HG02852 (cell line): Measurements from ENCODE around the gene DSG3.
A peak's percentile ranks its signal among the peaks of the same experiment; 100 is the strongest.

Experiments used
- ATAC-seq: cut with Tn5 transposase; IDR thresholded peaks from one replicate; pipeline ENCODE4 v1.9.1; 2021; ENCODE audit warnings: mild to moderate bottlenecking, moderate library complexity; ENCODE audit not compliant: unreplicated experiment

Gene DSG3

DNA sequence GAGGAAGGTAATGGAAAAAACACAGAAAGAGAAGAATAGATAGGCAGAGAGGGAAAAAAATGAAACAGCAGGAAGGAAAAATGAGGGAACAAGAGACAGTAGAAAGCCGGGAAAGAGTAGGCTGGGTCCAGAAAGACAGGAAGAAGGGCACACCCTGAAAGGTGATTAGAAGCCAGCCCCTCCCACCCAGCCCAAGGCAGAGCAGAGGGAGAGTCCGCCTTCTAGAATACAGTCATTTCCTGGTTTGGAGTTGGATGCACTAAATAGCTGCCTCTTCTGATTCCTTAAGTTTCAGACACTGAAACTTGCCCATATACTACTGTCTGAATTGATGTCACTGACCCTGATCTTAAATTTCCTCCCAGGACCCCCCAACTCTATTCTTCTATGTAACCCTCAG is 17.9 kb upstream of the DSG3 start:
- ATAC-seq: no peak

DNA sequence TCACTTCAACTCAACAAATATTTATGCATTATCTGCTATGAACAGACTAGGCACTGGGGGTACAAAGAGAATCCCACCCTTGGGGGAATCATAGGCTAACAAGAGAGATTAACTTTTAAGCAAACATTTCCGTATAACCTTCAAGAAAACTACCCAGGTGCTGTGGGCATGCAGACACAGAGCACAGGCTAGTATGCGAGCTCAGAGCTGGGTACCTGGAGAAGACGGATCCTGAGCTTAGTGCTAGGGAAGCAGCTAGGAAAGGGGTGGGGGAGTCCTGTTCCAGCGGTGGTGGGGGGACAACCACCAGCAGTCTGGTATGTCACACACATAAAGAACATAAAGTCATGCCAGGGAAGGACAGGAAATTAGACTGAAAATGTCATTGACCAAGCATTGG is 17.5 kb upstream of the DSG3 start:
- no peak for ATAC-seq

DNA sequence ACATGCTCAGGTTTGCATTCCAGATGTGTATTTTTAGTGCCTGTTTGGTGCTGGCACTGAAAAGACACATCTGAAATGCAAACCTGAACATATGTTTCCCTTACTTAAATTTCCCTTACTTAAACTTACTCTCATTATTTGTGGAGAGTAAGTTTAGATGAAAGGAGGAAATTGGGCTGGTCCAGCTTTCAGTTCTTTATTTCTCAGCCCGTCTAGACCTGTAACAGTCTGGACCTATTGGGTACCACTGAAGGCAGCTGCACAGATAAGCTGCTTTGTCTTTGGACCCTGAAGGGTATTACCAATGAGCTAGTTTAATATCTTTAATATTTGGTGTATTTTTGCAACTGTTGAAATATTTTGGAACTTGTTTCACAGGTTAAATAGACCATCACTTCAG is 17.0 kb upstream of the DSG3 start:
- ATAC-seq: no peak

DNA sequence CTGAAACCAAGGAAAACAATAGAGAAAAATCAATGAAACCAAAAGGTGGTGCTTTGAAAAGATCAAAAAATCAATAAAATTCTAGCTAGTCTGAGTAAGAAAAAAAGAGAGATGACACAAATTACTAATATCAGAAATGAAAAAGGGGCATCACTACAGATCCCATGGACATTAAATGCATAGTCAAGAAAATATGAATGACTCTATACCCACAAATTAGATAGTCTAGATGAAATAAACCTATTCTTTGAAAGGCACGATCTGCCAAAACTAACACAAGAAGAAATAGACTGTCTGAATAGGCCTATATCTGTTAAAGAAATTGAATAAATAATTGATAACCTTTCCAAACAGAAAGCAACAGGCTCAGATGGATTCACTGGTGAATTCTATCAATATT is 15.2 kb upstream of the DSG3 start:
- no peak for ATAC-seq

DNA sequence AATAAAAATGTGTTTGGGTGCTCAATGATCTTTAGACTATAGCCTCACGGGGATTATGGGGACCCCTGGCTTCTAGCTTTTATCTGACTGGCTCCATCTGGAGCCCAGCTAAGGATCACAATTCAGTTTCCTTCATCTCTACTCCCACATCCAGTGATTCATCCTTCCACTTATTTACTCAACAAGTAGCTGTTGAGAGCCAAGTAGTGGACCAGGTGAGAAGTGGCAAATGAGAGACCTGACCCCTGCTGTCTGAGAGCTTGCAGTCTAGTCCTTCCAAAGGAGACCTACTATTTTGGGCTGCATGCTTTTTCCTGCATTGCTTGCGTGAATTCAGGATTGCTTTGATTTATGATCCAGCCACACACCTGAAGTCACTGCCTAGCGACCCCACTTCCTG is 10.7 kb upstream of the DSG3 start:
- no peak for ATAC-seq

DNA sequence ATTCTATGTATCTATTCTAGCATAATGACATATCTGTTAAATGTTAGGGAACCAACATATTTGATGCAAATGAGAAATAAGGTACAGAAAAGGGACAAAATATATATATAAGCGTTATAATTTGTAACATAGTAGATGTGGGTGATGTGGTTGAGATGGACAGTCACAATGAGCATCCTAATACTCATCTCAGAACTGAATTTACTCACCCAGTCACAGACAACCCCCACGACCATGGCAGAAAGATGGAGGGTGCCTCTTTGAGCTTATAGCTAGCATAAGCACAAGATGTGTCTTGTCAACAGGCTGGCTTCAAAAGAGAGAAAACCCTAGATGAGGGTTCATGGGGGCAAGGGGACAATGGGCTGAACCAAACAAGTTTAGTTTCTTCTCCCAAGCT is 9.1 kb upstream of the DSG3 start:
- peak; percentile 94 for ATAC-seq

DNA sequence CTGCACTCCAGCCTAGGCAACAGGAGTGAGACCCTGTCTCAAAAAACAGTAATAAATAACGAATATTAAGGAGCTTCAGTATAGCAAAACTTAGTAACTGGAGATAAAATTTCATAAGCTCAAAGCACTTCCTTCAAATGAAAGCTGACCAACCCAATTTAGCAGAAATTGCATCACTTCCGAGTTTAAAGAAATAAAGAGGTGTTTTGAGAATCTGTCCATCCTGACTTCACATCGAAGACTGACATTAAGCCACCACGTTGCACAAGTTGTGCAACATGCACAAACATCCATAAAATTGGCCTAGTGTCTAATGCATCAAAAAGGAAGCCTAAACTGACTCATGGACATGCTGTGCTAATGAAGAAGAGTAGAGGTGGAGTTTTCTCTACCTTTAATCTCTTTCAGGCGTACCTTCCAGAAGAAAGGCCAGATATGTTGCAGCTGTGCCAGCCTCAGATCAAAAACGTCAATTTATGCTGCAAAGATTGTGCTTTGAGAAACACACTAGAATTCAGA is 7.7 kb upstream of the DSG3 start:
- ATAC-seq: no peak

DNA sequence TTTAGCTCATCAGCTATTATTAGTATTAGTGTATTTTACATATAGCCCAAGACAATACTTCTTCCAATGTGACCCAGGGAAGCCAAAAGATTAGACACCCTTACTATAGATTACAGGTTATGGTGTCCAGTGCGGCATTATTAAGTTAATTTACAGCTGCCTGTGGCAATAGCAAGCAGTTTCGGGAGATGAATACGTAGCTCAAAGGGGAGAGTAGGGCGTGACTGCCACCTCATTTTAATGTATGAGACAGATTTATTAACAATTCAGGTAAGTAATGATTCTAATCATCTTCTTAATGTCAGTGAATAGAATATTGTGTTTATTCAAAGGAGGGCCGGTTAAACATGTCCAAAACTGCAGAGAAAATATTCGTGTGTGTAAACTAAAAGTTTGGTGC is 6.8 kb upstream of the DSG3 start:
- ATAC-seq: no peak

DNA sequence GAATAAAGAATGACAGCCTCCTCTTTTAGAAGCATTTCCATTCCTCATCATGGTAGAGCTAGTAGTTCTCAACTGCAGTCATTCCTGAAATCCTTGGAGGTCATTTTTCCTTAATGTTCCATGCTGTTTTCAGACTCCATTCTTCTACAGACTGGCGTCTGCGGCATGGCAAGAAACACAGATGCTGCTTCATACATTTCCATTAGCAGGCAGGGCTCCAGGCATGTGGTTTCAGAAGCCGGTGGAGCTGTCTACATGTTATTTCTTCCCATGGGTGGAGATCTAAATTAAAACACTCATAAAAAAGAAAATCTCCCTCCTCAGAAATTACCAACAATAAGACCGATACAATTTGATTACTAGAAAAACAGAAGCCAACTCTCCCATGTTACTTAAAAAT is 6.0 kb upstream of the DSG3 start:
- no peak for ATAC-seq

DNA sequence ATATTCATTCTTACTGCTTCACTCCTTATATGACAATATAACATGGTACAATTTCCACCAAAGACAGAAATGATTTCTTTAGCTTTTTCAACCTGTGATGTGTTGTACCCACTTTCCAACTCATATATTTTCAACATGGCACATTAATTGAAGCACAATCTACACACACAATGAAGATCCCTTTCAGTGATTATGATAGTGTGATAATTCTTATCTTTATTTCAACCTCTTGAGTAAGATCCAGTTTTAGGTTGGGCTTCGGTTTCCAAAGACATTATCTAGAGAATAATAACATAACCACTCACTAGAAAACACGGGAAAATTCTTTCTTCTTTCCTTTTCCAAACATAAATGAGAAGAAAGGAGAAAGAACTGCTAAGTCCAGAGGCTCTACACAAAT is 3.4 kb upstream of the DSG3 start:
- ATAC-seq: no peak

DNA sequence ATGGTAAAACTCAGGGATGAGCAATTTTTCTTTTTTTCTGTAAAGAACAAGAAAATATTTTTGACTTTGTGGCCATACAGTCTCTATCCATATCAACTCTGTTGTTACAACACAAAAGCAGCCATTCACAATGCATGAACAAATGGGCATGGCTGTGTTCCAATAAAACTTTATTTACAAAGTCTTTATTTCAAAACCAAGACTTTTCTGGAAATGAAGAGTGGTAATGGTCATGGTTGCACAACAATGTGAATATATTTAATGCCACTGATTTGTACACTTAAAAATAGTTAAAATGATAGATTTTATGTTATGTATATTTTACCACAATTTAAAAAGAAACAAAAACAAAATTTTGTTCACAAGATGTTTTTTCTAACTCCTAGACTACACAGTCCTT is 1.6 kb upstream of the DSG3 start:
- ATAC-seq: no peak

DNA sequence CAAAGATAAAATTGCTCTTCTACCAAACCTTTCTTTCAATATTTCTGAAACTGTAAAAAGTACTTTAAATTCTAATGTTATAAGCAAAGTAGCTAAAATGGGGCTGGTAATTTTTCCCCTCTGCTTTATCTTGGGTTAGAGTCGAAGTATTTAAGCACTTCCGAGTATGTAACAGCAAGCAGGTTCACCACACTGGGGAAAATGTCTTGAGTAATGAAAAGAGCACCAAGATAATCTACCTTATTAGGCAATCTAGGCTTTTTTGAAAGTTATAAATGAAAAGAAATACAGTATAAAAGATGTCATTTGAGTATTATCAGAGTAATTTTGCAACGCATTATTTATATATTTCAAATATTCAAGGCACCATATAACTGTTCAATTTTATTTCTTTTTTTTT is 687 bp upstream of the DSG3 start:
- ATAC-seq: no peak

DNA sequence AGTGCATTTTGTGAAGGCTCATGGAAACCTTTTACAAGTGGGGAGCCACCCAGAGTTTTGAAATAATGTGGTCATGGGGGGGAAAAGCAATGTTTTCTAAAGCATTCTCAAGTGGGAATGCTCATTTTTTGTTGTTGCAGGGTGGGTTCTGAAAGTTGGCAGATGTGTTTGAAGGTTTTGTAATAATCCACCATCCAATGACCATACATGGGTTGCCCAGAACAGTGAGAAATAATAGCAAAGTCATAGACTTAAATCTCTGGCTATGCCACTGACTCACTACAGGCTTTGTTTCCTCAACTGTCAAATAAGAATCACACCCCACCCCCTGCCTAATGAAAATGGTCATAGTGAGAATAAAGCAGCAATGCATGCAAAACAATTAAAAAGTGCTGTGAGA is 2.9 kb downstream of the DSG3 start:
- no peak for ATAC-seq

DNA sequence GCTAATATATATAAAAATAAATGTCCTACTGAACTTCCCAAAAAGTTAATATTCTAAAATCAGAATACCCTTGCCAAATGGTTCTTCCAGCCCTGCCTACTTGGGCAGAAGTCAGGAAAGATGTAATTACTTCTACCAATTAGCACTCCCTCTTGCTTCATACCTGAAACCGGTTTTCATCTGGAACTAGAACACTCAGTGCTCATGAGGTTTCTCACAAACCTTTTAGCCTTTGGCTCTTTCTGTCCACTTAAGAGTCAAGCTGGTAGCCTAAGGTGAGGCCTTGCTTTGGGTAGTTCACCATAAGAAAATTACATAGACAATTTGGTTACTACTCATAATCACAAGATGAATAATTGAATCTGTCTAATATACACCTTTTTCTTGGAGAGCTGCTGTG is 4.1 kb downstream of the DSG3 start:
- ATAC-seq: no peak

DNA sequence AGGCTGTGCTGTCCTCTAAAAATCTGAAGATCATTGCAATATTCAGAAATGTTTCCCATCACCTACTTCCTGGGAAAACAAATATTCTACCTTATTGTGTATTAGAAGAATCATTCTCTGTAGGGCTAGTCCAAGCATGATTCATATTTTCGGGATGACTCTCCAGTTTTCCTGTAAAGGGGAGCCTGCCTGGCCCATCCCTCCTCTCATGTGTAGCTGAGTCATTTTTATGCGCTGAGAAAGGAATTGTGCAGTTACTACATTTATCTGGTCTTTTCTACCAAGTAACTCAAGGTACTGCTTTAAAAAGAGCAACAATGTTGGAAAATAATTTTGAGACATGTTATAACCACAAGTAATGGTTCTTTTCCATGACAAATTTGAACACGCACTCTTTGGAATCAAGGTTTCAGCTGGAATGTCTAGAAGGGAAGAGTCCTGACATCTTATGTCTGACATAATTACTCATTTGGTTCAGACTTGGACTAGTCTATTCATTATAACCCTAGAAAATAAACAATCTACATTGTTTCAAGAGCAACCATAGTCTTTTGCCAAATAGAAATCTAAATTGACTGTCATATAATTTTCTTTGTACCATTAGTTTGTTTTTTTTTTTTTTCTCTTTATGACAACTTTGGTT is 6.6 kb downstream of the DSG3 start:
- ATAC-seq: no peak

DNA sequence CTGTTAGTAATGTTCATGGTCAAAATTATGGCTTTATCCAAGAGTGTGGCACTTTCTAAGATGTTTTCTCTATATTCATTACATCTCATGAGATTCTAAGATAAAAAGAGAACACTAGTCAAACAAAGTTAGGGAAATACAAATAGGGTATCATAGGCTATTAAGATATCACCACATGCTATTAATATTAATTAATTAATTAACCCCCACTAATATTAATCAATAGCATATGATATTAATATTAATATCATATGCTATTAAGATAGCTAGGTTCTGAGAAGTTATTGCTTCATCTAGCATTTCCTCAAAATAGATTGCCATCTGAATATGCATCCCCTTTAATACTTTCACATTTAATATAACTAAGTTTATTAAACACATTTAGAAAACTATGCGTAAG is 22.1 kb downstream of the DSG3 start:
- ATAC-seq: no peak

DNA sequence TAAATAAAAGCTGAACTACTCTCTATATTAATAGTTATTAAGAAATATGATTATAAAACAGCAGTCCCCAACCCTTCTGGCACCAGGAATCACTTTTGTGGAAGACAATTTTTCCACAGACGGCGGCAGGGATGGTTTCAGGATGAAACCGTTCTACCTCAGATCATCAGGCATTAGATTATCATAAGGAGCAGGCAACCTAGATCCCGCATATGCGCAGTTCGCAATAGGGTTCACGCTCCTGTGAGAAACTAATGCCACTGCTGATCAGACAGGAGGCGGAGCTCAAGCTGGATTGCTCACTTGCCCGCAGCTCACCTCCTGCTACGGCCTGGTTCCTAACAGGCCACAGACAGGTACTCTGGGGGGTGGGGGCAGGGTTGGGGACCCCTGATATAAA is 31.1 kb downstream of the DSG3 start:
- no peak for ATAC-seq

DNA sequence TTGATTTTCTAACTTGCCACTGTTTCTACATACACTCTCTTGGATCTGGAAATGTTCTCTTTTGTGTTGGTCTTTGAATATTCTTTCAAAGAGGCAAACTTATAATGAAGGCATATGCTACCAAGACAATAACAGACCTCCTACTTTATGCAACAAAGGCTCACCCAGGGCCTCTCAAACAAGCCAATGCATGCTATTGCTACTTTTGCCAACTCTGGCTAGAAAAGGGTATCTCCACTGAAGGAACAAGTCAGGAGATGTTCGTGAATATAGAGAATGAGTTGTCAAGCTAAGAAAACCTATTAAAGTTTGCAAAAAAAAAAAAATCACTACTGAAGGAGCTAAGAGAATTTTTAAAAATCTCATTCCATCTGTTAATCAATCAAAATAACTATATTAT is 34.5 kb downstream of the DSG3 start:
- ATAC-seq: no peak

DNA sequence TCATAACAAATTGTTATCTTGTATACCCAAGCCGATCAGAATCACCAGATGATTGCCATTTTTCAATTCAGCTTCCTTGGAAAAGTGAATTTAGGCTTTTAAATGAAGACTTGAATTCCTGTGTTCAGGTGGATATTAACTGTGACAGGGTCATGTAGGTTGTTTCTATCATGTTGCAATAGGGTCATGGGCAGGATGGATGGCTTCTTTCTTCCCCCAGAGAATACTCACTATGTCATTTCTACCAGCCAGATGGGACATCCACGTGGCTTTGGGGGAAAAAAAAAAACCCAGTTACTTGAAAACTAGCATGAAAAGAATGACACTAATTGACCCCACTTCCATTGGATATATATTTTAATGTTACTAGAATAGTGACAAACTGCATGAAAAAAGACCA is 35.9 kb downstream of the DSG3 start:
- no peak for ATAC-seq

DNA sequence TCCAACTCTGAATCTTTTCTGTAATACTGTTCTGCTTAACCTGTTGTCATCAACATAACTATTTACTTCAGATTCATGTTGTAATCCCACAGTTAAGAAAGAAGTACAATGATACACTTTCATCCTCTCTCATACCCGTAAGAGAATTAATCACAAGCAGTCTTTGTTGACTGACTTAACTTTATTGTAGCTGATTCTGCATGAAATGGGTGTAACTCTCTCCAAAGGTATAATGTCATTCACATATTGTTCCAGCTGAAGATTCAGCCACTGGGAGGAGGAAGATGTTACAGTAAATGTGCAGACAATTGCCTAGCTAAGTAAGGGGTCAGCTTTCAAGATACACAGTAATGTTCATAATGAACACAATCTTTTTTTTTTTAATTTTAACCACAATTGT is 36.9 kb downstream of the DSG3 start:
- ATAC-seq: no peak

DNA sequence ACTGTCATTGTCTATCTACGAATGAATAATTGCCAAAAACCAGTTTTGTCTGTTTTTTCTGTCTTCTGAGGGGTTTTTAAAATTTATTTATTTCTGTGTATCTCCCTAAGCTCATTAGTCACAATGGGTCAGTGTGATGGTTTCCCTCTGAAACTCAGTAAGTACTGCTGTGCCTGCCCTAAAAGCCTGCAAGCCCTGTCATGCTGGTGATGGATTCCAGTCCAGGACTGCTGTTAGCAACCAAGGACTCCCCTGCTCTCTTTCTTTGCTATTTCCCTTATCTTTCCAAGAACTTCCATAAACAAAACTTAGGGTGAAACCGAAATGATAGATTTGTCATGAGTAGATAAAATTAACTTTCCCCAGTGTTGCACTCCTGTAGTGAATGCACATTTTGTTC is 38.6 kb downstream of the DSG3 start:
- ATAC-seq: no peak

DNA sequence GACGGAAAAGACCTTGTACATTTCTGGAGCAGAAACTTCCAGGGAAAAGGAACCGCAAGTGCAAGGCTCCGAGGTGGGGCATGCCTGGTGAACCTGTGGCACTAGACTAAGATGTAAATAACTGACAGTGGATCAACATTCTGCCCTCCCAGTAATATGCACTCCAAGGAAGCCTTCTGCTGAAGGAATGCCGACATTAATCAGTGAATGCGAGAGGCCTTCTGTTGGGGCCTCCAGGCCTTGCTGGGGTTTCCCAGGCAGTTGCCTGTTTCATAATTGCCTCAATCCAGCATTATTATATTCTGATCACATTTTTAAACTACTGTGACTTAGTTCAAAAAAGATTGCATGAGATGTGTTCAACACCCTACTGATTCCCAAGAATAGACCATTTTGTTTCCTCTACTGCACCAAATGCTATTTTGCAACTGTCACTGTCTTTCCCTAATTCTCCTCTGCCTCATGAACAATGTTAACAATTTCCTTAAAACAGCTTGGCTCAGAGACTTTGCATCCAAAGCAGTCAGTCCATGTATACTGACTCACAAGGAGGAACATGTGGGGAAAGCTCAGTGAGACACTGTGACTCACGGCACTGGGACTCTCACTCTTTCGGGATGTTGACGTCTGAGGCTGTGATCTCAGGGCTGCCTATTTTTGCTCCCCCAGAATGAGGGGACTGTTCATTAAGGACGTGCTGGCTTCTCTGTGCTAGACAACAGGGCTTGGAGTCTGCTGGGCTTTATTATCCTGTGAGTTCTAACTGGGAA is 39.9 kb downstream of the DSG3 start:
- no peak for ATAC-seq

DNA sequence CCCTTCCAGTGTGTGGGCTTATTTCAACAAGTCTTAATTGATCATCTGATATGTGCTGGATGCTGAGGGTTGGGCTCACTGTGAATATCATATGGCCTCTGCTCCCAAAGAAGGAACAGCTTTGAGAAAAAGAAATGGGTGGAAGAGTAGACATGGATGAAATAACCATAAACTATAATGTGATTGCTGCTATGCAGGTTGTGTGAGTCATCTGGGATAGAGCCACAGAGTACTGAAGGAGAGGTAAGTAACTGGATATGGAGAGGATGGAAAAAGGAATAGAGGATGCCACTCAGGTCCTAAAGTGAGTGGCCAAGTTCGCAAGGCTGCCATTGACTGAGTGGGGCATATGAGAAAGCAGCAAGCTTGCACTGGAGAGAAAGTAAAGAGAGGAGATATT is 41.8 kb downstream of the DSG3 start:
- no peak for ATAC-seq
